ENCODE data around the gene SLC27A4.

Gene SLC27A4

GRCh38 chr9:128391956-128392301, 51.6 kb downstream of the SLC27A4 start:
- no peak for DNase-seq (ENCODE audit: low spot score)

- no peak for DNase-seq (ENCODE audit: low spot score)
These were observed 52.2 kb downstream of the SLC27A4 start for GRCh38 chr9:128392302-128393144.

- DNase-seq (ENCODE audit: low spot score) = no peak
These were observed 52.9 kb downstream of the SLC27A4 start for GRCh38 chr9:128393145-128393775.

GRCh38 chr9:128393970-128394369, 53.6 kb downstream of the SLC27A4 start:
- DNase-seq (ENCODE audit: low spot score) = no peak

- DNase-seq (ENCODE audit: low spot score) = no peak
These were observed 54.2 kb downstream of the SLC27A4 start for GRCh38 chr9:128394379-128395168.

- no peak for DNase-seq (ENCODE audit: low spot score)
These were observed 56.8 kb downstream of the SLC27A4 start for GRCh38 chr9:128396970-128397613.

- DNase-seq (ENCODE audit: low spot score) = no peak
These were observed 57.5 kb downstream of the SLC27A4 start for GRCh38 chr9:128397831-128398230.

GRCh38 chr9:128399861-128400260, 59.5 kb downstream of the SLC27A4 start:
- DNase-seq (ENCODE audit: low spot score) = no peak

- DNase-seq (ENCODE audit: low spot score) = no peak
These were observed 64.2 kb downstream of the SLC27A4 start for GRCh38 chr9:128404560-128404959.

GRCh38 chr9:128405077-128405779, 64.9 kb downstream of the SLC27A4 start:
- DNase-seq (ENCODE audit: low spot score) = no peak

- DNase-seq (ENCODE audit: low spot score) = no peak
These were observed 65.4 kb downstream of the SLC27A4 start for GRCh38 chr9:128405780-128406171.

- DNase-seq (ENCODE audit: low spot score) = peak; percentile 28
These were observed 66.6 kb downstream of the SLC27A4 start for GRCh38 chr9:128406848-128407391.

- DNase-seq (ENCODE audit: low spot score) = no peak
These were observed 68.7 kb downstream of the SLC27A4 start for GRCh38 chr9:128408963-128409431.

GRCh38 chr9:128409450-128409849, 69.1 kb downstream of the SLC27A4 start:
- DNase-seq (ENCODE audit: low spot score) = no peak

GRCh38 chr9:128409978-128410377, 69.7 kb downstream of the SLC27A4 start:
- no peak for DNase-seq (ENCODE audit: low spot score)
